Stimulated activated CD4-positive, alpha-beta T cell treated with anti-CD3 and anti-CD28 coated beads, Interleukin-1b, Interleukin-23, amount 100 ng/mL, for 4 hours (primary cell): ENCODE results near the gene METTL16.

Experiments
- DNase-seq, 2 donors: peaks; one replicate each; pipeline ENCODE4 v3.0.0-alpha.2; 2020; ENCODE audit warnings: low read depth in 2 of 2

METTL16 gene

DNA sequence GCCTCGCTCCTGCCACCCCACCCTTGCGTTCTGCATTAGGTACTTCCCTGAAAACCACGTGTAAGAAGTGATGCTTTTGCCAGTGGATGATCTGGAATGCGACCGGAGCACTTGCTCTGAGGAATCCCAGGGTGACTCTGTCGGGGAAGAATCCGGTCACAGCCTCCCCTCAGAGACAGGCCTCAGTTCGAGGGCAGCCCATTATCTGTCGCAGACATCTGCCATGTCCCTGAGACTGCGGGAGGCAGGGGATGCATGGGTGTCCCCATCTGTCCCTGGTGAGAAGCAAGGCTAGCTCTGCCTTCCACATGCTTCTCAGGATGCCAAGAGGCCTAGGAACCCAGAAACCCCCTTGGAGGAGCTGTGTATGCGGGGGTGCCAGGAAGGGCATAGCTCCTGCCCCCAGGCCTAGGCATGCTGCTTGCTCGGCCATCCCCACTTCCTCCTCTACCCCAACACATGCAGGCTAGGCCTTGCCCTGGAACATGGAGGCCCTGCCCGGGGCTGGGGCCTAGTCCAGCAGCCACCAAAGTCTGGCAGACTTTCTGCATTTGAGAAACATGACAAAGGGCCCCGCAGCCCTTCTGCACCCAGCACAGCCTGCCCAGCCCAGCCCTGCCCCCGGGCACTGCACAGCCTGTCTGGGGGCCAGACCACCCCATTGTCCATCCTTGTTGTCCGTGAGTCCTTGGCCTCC, 131.3 kb downstream of the METTL16 start:
- no peak for DNase-seq

DNA sequence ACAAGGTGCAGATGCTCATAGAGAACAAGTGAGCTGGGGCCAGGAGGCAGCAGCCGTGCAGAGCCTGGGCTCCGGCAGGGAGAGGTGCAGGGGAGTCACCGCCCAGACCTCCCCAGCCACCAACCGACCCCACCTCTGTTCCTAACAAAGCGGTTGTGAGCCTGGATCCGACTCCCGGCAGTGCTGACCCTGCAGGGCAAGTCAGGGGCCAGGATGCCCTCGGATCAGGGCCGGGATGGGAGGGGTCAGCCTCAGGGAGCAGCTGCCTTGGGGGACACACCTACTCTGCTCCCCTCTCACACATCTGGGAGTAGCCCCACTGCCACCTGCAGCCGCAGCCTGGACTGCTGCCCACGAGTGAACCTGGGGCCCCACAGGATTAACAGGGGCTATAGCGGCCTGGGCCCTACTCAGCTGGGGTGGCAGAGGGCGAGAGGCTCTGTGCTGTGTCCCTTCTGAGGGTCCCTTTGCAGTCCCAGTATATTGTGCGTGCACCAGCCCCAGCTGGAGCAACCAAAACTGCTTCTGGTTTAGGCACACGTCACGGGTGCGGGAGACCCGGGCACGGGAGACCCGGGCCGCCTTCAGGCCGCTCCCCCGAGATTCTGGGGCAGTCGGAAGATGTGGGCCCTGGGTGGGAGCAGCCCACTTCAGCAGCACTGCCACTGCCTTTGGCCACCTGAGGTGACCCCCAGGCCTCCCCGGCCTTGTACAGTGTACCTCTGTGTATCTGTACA, 132.0 kb downstream of the METTL16 start:
- no peak for DNase-seq

- DNase-seq = no peak
Observed at GRCh38 chr17:2378905-2379304, 132.8 kb downstream of the METTL16 start.

- no peak for DNase-seq
Observed at GRCh38 chr17:2377659-2378058, 134.0 kb downstream of the METTL16 start.

GRCh38 chr17:2376107-2376506, 135.6 kb downstream of the METTL16 start:
- no peak for DNase-seq

DNA sequence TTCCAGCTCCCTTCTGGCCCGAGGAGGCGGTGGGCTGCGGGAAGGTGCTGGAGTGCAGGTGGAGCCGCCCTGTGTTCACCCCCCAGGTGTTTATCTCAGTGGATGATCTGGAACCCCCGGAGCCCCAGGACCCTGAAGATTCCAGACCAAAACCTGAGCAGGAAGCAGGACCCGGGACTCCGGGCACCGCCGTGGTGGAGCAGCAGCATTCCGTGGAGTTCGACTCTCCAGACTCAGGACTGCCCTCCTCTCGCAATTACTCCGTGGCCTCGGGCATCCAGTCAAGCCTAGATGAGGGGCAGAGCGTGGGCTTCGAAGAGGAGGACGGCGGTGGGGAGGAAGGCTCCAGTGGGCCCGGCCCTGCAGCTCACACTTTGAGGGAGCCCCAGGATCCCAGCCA, 136.3 kb downstream of the METTL16 start:
- DNase-seq = no peak

DNA sequence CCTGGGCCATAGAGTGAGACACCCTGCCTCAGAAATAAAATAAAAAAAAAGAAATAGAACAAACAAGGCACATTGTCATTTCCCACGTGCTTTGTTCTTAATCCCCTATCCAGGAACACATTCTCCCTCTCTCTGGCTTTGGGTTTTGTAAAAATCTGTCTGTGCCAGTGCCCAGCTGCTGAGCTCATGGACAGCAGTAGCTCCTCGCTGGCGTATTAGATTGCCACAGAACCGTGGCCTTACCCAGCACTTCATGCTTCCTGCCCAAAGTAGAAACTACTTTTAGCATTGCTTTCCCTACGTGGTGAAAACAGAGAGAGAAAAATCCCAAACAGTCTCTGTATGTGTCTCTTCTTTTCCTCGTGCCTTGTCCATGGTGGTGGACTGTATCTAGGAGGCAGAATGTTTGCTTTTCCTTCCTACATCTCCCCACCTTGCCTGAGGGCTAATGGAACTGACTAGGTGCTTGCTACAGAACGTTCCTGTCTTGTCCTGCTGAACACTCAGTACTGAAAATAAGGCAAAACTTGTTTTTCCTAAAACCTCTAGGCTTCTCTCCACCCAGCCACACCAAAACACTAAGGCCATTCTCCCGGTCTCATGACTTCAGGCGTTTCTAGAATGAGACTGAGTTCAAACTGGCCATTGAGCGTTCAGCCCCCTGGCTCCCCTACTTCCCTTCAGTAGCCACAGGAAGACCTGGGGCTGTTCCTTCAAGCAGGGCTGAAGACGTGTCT, 137.0 kb downstream of the METTL16 start:
- no peak for DNase-seq

GRCh38 chr17:2373179-2373578, 138.5 kb downstream of the METTL16 start:
- no peak for DNase-seq

DNA sequence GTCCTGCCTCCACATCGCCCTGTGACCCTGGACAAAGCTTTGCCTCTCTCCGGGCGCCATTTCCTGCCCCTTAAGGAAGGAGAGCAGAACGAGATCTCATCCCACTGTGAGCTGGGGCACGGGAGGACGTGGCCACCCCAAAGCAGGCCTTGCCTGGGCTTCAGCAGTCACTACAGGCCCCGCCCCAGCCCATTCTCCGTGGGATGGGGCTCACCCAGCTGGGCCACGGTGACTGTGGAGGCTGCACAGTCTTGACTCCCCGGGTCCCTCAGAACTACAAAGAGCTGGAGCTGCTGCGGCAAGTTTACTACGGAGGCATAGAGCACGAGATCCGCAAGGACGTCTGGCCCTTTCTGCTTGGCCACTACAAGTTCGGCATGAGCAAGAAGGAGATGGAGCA, 139.0 kb downstream of the METTL16 start:
- DNase-seq = no peak

DNA sequence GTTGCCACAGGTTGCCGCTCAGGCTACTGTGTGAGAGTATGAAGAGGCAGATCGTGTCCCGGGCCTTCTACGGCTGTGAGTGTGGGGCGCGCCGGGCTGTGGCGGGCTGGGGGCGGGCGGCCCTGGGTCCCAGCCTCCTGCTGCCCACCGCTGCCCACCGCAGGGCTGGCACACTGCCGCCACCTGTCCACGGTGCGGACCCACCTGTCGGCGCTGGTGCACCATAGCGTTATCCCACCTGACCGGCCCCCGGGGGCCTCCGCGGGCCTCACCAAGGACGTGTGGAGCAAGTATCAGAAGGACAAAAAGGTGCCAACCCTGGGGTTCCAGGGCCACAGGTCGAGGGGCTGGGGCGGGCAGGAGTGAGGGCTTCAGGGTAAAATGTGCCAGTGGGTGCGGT, 139.5 kb downstream of the METTL16 start:
- no peak for DNase-seq

GRCh38 chr17:2371183-2372130, 140.2 kb downstream of the METTL16 start:
- no peak for DNase-seq

GRCh38 chr17:2370211-2370589, 141.5 kb downstream of the METTL16 start:
- no peak for DNase-seq

DNA sequence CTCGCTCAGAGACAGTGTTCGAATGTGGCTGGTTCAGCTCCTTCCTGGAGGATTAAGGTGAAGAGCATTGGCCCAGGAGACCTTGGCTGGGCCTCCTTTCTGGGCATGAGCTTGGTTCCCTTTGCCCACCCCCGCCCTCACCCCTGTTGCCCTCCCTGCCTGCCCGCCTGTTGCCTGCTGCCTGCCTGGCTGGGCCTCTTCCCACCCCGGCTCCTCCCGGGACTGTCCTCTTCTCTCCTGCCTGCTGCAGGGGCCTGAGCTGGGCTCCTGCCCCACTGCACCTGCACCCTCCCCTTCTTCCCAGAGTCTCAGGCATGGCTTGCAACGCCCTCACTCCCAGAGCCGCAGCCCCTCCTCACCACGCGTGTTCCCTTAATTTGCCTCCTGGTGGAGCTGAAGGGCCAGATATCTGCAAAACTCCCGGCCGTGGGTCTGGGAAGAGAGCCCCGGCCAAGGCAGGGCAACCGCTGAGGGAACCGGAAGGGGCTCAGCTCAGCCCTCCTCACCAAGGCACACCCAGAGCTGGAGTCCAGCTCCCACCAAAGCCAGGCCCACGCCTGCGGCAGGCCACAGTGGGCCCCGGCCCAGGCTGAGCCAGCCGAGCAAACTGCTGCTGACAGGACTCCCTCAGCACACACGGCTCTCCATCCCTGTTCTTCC, 142.0 kb downstream of the METTL16 start:
- DNase-seq = no peak

- DNase-seq = no peak
Observed at GRCh38 chr17:2369039-2369438, 142.6 kb downstream of the METTL16 start.

GRCh38 chr17:2368359-2368758, 143.3 kb downstream of the METTL16 start:
- DNase-seq = no peak

DNA sequence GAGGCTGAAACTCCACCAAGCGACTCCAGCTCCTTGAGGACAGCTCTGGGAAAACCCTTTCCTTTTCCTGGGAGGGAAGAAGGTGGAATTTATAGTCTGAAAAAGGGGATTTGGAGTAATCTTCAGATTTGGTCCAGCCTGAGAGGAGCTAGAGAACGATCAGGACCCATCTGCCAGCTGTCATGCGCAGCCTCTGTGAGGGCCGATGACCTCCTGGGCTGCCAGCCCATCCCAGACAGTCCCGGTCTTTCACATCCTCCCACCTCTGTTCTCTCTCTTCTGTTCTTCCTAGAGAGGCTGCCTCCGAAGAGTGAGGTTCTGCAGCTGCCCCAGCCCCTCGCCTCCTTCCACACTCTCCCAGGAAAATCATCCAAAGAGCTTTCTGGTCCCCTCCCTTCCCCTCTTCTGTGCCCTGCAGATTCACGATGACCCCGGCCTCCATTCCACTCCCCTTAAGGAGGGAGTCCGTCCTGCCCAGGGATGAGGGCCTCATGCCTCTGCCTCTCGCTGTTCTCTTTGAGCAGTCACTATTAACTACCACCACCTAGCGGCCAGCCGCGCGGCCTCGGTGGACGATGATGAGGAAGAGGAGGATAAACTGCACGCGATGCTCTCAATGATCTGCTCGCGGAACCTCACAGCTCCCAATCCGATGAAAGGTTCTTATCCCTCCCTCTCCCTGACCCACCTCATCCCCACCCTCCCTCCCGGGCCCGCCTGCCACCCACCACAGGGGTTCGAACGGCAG, 144.8 kb downstream of the METTL16 start:
- DNase-seq = no peak
